Measurements from ENCODE around the gene COL9A1. TPM values are rescaled to one million over a fixed set of nuclear protein-coding genes. Genes with fewer than 3 reads are reported as not detected.

COL9A1 gene
- total and polyA plus RNA-seq, 9 of the 15 experiments (the other 6 are each of a cell fraction or from before 2014, with no cell fraction given) = 0.01 to 0.13 (median 0.06) TPM; not detected in 1

GRCh38 chr6:70180901-70181599, 121.8 kb downstream of the COL9A1 start:
- ATAC-seq (no peak), FAIRE-seq (no peak), DNase-seq (ENCODE audit: extremely low read depth in 1 of 4, low spot score in 3 of 4) (no peak)
- Histone ChIP-seq H3K27me3 (ENCODE audit: control insufficient read depth in 2 of 2, insufficient read depth in 2 of 2, low read length in 2 of 2) (no peaks in the 10 kb centered on the region; a peak in 1 of 5 replicates), H3K4me3 (no peak overlapping the region), H3K9me3 (replicated peaks; ENCODE audit: control insufficient read depth, insufficient read depth, low read depth, low read length) (no peaks in the 10 kb centered on the region), H3K79me2 (ENCODE audit: control insufficient read depth, insufficient read depth, low read length) (no peaks in the 10 kb centered on the region), H2AFZ (ENCODE audit: low read depth, low read length) (no peak overlapping the region), H4K20me1 (replicated peaks; ENCODE audit: control insufficient read depth, insufficient read depth, low read length) (no peaks in the 10 kb centered on the region), H3K4me2 (ENCODE audit: insufficient read depth, low read length) (no peak overlapping the region), H3K36me3 (ENCODE audit: control insufficient read depth, insufficient read depth, low read length) (no peaks in the 10 kb centered on the region), H3K9me1 (ENCODE audit: control insufficient read depth, insufficient read depth, low read length) (no peaks in the 10 kb centered on the region), H3K4me1 (replicated peaks in 1 of 2; ENCODE audit: control insufficient read depth in 2 of 2, insufficient read depth in 2 of 2, low read length in 2 of 2) (no peaks in the 10 kb centered on the region), H3K27ac (ENCODE audit: extremely low read depth, low read depth, low read length) (no peak overlapping the region), H3K9ac (ENCODE audit: insufficient read depth in 1 of 2, low read depth in 2 of 2, low read length in 2 of 2) (no peak overlapping the region)
- ChIA-PET CTCF (ENCODE audit: low intra/inter-chr PET ratio) (no interaction called here), POLR2A (no interaction called here)
- TF ChIP-seq ZNF561 (CRISPR knock-in tag; conservative IDR thresholded peaks at IDR 0.05) (no peak), STAT5A (IDR thresholded peaks at IDR 0.05; ENCODE audit: borderline replicate concordance, low read length) (no peak), PHTF2 (CRISPR knock-in tag; IDR thresholded peaks at IDR 0.05) (no peak), XRCC5 (IDR thresholded peaks at IDR 0.05; ENCODE audit: low read depth, low read length) (no peak), MIER1 (IDR thresholded peaks at IDR 0.05; ENCODE audit: low read depth) (no peak), ETV6 (IDR thresholded peaks at IDR 0.05; ENCODE audit: borderline replicate concordance in 1 of 2, low read depth in 2 of 2, low read length in 1 of 2) (no peak), ETV6 (CRISPR knock-in tag; IDR thresholded peaks at IDR 0.05; ENCODE audit: borderline replicate concordance) (no peak), ZBTB9 (CRISPR knock-in tag; IDR thresholded peaks at IDR 0.05) (no peak), PBX2 (CRISPR knock-in tag; IDR thresholded peaks at IDR 0.05; ENCODE audit: low read depth) (no peak), PBX2 (tag; conservative IDR thresholded peaks at IDR 0.05; ENCODE audit: low read depth) (no peak), ZNF280A (IDR thresholded peaks at IDR 0.05; ENCODE audit: low read depth, partially characterized antibody) (no peak), ZBTB34 (CRISPR knock-in tag; IDR thresholded peaks at IDR 0.05) (no peak), KAT8 (IDR thresholded peaks at IDR 0.05; ENCODE audit: low read depth) (no peak)
- in situ Hi-C loops (cut with MboI) (no loop called here), intact Hi-C loops (cut with micrococcal nuclease) (no loop called here)
- BruUV-seq (replicated peaks) = no TSS peak
- 0% methylated on average over 1 of the region's 1 CpG for WGBS (ENCODE audit: insufficient coverage, low coverage, missing lambda C conversion rate)

Measured in K562 (cell line).